Thyroid gland (tissue), 4 donors: ENCODE results near the gene CCDC88C.

Experiments
- POLR2A ChIP-seq, 2 donors: fragments of 450-650 bp; IDR thresholded peaks; one replicate each; pipeline ENCODE4 v1.6.1; 2017; ENCODE audit warnings: antibody characterized with exemption in 2 of 2, mild to moderate bottlenecking in 2 of 2, moderate library complexity in 1 of 2
- TF ChIP-seq, protein P1 (sequence below), 6 experiments: fragments of 200-600 bp in 3 of 6; fragments of 450-650 bp in 3 of 6; sonication (generic) in 3 of 6; IDR thresholded peaks; one replicate each; pipeline ENCODE4 v1.5.1; 2016 to 2019; ENCODE audit warnings: antibody characterized with exemption in 6 of 6, mild to moderate bottlenecking in 2 of 6, inconsistent platforms in 1 of 6, moderate library complexity in 1 of 6

- TF ChIP-seq, protein P1, sequence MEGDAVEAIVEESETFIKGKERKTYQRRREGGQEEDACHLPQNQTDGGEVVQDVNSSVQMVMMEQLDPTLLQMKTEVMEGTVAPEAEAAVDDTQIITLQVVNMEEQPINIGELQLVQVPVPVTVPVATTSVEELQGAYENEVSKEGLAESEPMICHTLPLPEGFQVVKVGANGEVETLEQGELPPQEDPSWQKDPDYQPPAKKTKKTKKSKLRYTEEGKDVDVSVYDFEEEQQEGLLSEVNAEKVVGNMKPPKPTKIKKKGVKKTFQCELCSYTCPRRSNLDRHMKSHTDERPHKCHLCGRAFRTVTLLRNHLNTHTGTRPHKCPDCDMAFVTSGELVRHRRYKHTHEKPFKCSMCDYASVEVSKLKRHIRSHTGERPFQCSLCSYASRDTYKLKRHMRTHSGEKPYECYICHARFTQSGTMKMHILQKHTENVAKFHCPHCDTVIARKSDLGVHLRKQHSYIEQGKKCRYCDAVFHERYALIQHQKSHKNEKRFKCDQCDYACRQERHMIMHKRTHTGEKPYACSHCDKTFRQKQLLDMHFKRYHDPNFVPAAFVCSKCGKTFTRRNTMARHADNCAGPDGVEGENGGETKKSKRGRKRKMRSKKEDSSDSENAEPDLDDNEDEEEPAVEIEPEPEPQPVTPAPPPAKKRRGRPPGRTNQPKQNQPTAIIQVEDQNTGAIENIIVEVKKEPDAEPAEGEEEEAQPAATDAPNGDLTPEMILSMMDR (IDR thresholded peaks at IDR 0.05): no peak
- TF ChIP-seq POLR2A (IDR thresholded peaks at IDR 0.05): no peak
Measured at GRCh38 chr14:91342206-91342760, 75.3 kb downstream of the CCDC88C start.
